ENCODE measurements around the gene RASSF5.
"Not testable (repeated sequence)": the region's sequence is repeated elsewhere in the genome, so short reads cannot be mapped to it uniquely, and the experiment has no call there.

Gene RASSF5

DNA sequence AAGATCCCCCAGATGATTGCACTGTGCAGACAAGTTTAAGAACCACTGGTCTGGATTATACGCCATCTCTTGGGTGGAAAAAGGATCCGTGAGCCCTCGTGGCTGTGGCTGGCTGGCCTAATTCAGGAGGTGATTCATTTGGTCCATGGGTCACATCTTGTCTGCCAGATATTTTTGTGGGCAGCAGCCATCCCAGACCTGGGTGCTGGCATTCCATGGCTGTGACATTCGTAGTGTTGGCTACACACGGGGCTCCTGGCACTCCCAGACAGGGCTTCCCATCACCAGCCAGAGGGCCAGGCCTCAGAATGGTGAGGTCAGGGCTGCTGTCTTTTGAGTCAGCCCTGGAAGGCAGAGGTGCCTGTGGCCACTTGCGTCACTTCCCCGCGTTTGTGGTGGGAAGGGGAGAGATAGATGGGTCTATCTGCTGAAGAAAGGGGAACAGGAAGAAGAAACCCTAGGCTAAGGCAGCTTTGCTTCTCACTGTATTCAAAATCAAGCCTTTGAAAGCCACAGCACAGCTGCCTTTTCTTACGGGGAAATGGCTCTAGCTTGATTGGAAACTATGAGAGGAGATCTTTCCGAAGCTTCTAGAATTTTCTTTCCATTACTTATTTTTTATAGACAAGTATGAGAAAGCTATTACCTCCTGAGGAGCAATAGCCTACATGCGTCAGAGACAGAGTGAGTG, 72.6 kb downstream of the RASSF5 start:
- Histone ChIP-seq H3K9ac (ENCODE audit: low read length) (peak overlapping the region; percentile 22; the same call in 1 of the 2 replicates), H3K9me3 (replicated peaks; ENCODE audit: insufficient read depth, low read length) (no peaks in the 10 kb centered on the region), H4K20me1 (ENCODE audit: insufficient read depth, low read length) (peaks cover 74% of the 10 kb centered on the region), H3K36me3 (replicated peaks; ENCODE audit: insufficient read depth, low read length) (peaks cover 32% of the 10 kb centered on the region), H3K4me2 (ENCODE audit: low read depth, low read length) (no peak overlapping the region), H3K27me3 (replicated peaks; ENCODE audit: insufficient read depth, low read length) (no peaks in the 10 kb centered on the region), H3K27ac (ENCODE audit: low read length) (peak overlapping the region; percentile 58; the same call in 1 of the 2 replicates), H3K79me2 (ENCODE audit: low read length) (peaks cover 100% of the 10 kb centered on the region), H3K4me3 (ENCODE audit: low read length) (no peak overlapping the region), H3F3A (ENCODE audit: insufficient read depth, low read length) (peaks cover 43% of the 10 kb centered on the region), H2AFZ (ENCODE audit: low read length) (no peak overlapping the region), H3K4me1 (ENCODE audit: low read length) (peaks cover 47% of the 10 kb centered on the region), H3K9me2 (replicated peaks; ENCODE audit: insufficient read depth, low read length) (no peaks in the 10 kb centered on the region)
- DNase-seq: no peak
- TF ChIP-seq, protein P1, sequence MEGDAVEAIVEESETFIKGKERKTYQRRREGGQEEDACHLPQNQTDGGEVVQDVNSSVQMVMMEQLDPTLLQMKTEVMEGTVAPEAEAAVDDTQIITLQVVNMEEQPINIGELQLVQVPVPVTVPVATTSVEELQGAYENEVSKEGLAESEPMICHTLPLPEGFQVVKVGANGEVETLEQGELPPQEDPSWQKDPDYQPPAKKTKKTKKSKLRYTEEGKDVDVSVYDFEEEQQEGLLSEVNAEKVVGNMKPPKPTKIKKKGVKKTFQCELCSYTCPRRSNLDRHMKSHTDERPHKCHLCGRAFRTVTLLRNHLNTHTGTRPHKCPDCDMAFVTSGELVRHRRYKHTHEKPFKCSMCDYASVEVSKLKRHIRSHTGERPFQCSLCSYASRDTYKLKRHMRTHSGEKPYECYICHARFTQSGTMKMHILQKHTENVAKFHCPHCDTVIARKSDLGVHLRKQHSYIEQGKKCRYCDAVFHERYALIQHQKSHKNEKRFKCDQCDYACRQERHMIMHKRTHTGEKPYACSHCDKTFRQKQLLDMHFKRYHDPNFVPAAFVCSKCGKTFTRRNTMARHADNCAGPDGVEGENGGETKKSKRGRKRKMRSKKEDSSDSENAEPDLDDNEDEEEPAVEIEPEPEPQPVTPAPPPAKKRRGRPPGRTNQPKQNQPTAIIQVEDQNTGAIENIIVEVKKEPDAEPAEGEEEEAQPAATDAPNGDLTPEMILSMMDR (IDR thresholded peaks at IDR 0.05; ENCODE audit: low read length): no peak
- no peak for TF ChIP-seq EZH2phosphoT487 (IDR thresholded peaks at IDR 0.05; ENCODE audit: low read length)
- TF ChIP-seq EZH2 (optimal IDR thresholded peaks at IDR 0.05; ENCODE audit: low read depth, low read length): no peak

DNA sequence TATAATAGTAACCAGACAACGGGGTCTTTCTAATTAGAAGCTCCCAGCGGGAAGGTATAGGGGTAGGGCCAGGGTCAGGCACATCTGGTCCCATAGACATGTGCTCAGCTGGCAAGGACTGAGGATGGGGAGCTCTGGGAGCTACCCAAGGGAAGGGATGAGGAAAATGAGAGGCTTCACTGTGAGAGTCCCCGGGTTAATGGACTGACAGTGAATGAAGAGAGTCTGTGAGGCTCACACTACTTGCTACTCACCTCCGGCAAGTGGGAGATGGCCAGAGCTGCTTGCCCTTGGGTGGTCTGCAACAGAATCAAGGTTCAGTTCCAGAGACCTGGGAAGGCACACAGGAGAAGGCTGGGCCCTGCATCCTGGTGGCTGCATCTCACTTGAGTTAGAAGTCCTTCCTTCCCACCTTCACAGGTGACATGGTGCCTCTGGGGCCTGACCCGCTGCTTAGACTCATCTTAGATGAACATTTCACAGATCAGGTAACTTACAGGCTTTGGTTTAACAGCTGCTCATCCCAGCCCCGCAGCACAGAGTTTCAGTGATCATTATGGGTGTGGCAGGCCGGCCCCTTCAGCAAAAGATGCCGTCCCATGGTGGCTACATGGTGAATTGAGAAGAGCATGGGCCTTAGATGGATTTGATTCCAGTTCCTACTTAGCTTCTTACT, 73.2 kb downstream of the RASSF5 start:
- peaks cover 39% of the 10 kb centered on the region for H3K36me3 ChIP-seq (replicated peaks; ENCODE audit: insufficient read depth, low read length)
- no peak overlapping the region for H3K4me2 ChIP-seq (ENCODE audit: low read depth, low read length)
- peaks cover 100% of the 10 kb centered on the region for H3K79me2 ChIP-seq (ENCODE audit: low read length)

GRCh38 chr1:206581114-206581497, 73.8 kb downstream of the RASSF5 start:
- not testable (repeated sequence) for H3K4me3 ChIP-seq (ENCODE audit: low read length); H3K27me3 ChIP-seq (replicated peaks; ENCODE audit: insufficient read depth, low read length); H3K27ac ChIP-seq (ENCODE audit: low read length); H3K4me2 ChIP-seq (ENCODE audit: low read depth, low read length); DNase-seq; H3K9me2 ChIP-seq (replicated peaks; ENCODE audit: insufficient read depth, low read length); H3K9me3 ChIP-seq (replicated peaks; ENCODE audit: insufficient read depth, low read length); H2AFZ ChIP-seq (ENCODE audit: low read length); H3K9ac ChIP-seq (ENCODE audit: low read length)
- peaks cover 42% of the 10 kb centered on the region for H3K36me3 ChIP-seq (replicated peaks; ENCODE audit: insufficient read depth, low read length)
- H3K79me2 ChIP-seq (ENCODE audit: low read length): peaks cover 100% of the 10 kb centered on the region
- peaks cover 35% of the 10 kb centered on the region for H3F3A ChIP-seq (ENCODE audit: insufficient read depth, low read length)
- H4K20me1 ChIP-seq (ENCODE audit: insufficient read depth, low read length): peaks cover 66% of the 10 kb centered on the region
- H3K4me1 ChIP-seq (ENCODE audit: low read length): peaks cover 35% of the 10 kb centered on the region

More for the DNA sequence above, 73.2 kb downstream of the RASSF5 start:
- no peak overlapping the region for H3K4me3 ChIP-seq (ENCODE audit: low read length)
- H3K9ac ChIP-seq (ENCODE audit: low read length): no peak overlapping the region
- no peaks in the 10 kb centered on the region for H3K9me2 ChIP-seq (replicated peaks; ENCODE audit: insufficient read depth, low read length)
- peaks cover 36% of the 10 kb centered on the region for H3F3A ChIP-seq (ENCODE audit: insufficient read depth, low read length)
- H4K20me1 ChIP-seq (ENCODE audit: insufficient read depth, low read length): peaks cover 71% of the 10 kb centered on the region
- no peaks in the 10 kb centered on the region for H3K27me3 ChIP-seq (replicated peaks; ENCODE audit: insufficient read depth, low read length)
- peaks cover 40% of the 10 kb centered on the region for H3K4me1 ChIP-seq (ENCODE audit: low read length)
- no peaks in the 10 kb centered on the region for H3K9me3 ChIP-seq (replicated peaks; ENCODE audit: insufficient read depth, low read length)
- TF ChIP-seq, protein P1 (IDR thresholded peaks at IDR 0.05; ENCODE audit: low read length): no peak
- no peak for TF ChIP-seq EZH2 (optimal IDR thresholded peaks at IDR 0.05; ENCODE audit: low read depth, low read length)
- TF ChIP-seq EZH2phosphoT487 (IDR thresholded peaks at IDR 0.05; ENCODE audit: low read length): no peak
- H2AFZ ChIP-seq (ENCODE audit: low read length): no peak overlapping the region
- peak overlapping the region; percentile 58; the same call in 1 of the 2 replicates for H3K27ac ChIP-seq (ENCODE audit: low read length)
- DNase-seq: no peak

DNA sequence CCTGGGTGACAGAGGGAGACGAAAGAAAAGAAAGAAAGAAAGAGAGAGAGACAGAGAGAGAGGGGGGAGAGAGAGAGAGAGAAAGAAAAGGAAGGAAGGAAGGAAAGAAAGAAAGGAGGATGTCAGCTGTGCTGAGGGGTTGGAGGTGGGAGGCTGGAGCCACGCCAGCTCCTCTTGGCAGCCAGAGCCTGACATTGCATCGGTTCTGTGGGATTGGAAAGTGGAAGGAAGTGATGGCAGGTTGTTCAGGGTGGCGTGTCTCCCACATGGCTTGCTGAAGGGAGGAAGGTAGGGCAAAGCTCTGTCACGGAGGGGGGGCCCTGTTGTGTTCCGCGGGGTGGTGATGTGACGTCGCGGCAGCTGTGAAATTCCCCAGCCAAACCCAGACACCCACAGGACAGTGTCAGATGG, 74.2 kb downstream of the RASSF5 start:
- no peak for TF ChIP-seq EZH2phosphoT487 (IDR thresholded peaks at IDR 0.05; ENCODE audit: low read length)
- TF ChIP-seq, protein P1 (IDR thresholded peaks at IDR 0.05; ENCODE audit: low read length): no peak
- no peak for TF ChIP-seq EZH2 (optimal IDR thresholded peaks at IDR 0.05; ENCODE audit: low read depth, low read length)
- Histone ChIP-seq H3K4me3 (ENCODE audit: low read length) (no peak overlapping the region), H3K79me2 (ENCODE audit: low read length) (peaks cover 100% of the 10 kb centered on the region), H3K9ac (ENCODE audit: low read length) (no peak overlapping the region), H3F3A (ENCODE audit: insufficient read depth, low read length) (peaks cover 36% of the 10 kb centered on the region), H3K4me2 (ENCODE audit: low read depth, low read length) (no peak overlapping the region), H3K4me1 (ENCODE audit: low read length) (peaks cover 30% of the 10 kb centered on the region), H4K20me1 (ENCODE audit: insufficient read depth, low read length) (peaks cover 63% of the 10 kb centered on the region), H3K27me3 (replicated peaks; ENCODE audit: insufficient read depth, low read length) (no peaks in the 10 kb centered on the region), H3K36me3 (replicated peaks; ENCODE audit: insufficient read depth, low read length) (peaks cover 44% of the 10 kb centered on the region), H2AFZ (ENCODE audit: low read length) (no peak overlapping the region), H3K9me3 (replicated peaks; ENCODE audit: insufficient read depth, low read length) (no peaks in the 10 kb centered on the region), H3K27ac (ENCODE audit: low read length) (no peak overlapping the region), H3K9me2 (replicated peaks; ENCODE audit: insufficient read depth, low read length) (no peaks in the 10 kb centered on the region)
- no peak for DNase-seq

All from MM.1S (cell line).